Activated CD4-positive, alpha-beta T cell treated with anti-CD3 and anti-CD28 coated beads, Interleukin-2, amount 50 U/mL, for 48 hours (primary cell): ENCODE data around the gene S1PR5.

Experiments used
- DNase-seq, 2 experiments: peaks; one replicate each; pipeline ENCODE4 v3.0.0-alpha.2; 2020

Gene S1PR5

DNA sequence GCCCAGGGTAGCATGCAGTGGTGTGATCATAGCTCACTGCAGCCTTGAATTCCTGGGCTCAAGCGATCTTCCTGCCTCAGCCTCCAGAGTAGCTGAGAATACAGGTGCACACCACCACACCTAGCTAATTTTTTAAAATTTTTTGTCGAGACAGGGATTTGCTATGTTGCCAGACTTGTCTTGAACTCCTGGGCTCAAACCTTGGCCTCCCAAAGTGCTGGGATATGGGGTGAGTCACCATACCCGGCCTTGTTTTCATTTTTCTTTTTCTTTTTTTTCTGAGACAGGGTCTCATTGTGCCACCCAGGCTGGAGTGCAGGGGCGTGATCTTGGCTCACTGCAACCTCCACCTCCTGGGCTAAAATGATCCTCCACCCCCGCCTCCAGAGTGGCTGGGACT lies 52.8 kb downstream of the S1PR5 start:
- DNase-seq = no peak
